ENCODE measurements around the gene TMEM126A. TPM values are rescaled to one million over a fixed set of nuclear protein-coding genes. Genes with fewer than 3 reads are reported as not detected.

Gene TMEM126A
- total RNA-seq, 1 donor from 2014 or later: 47.7 TPM

DNA sequence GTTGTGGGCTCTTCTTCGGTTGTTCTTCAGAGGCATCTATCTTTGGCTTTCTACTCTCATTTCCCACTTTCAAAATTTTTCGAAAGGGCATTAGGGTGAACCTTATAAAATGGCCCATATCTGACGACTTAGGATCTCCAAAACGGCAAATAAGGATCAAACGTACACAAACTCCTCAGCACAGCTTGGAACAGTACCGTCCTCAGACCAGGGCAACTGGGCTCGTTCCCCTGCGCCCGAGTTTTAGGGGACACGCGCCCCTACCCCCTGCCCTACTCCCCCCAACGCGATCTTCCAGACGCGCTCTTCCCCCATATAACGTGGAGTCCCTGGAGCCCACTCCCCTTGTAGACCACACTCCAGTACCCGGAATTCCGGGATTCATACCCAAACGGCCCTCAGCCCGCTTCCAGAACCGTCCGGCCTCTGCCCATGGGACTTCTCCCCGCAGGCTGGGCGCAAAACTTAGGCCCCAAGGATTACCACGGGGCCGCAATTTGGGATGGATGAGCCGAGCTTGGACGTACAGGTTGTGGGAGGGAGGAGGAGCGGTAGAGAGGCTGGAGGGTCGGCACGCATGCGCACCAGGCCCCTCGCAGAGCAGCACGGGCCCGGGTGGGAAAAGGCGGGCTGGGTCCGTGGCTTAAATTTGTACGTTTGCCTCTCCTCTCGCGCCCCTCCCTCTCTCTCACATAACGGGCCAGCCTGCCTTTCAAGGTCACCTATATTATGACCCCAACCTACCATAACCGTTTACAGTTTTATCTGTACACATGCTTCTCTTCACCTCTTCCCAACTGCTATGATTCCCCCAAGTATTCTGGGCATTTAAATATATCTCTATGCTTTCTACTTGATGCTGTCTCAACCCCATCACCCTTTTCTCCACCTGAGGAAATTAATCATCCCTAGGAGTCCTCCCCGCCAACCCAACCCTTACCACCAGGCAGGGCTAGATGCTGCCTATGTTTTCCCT lies 34.9 kb downstream of the TMEM126A start:
- peaks cover 16% of the 10 kb centered on the region for H3K4me1 Mint-ChIP-seq (ENCODE audit: low read depth)
- H3K27me3 Mint-ChIP-seq (ENCODE audit: insufficient read depth): peaks cover 4% of the 10 kb centered on the region
- H3K4me3 Mint-ChIP-seq: peak overlapping the region; percentile 83
- peak; percentile 35 for DNase-seq (ENCODE audit: low spot score)
- peaks cover 5% of the 10 kb centered on the region for H3K36me3 Mint-ChIP-seq (ENCODE audit: low read depth)
- H3K9me3 Mint-ChIP-seq: no peaks in the 10 kb centered on the region
- intact Hi-C loops (cut with micrococcal nuclease): loop anchor here (1.0 kb wide), 1 partner anchor 17 kb away; the partner anchor contains the start of gene CREBZF
- H3K27ac Mint-ChIP-seq: peak overlapping the region; percentile 78

GRCh38 chr11:85685125-85685819 lies 37.5 kb downstream of the TMEM126A start:
- intact Hi-C loops (cut with micrococcal nuclease): no loop called here
- Mint-ChIP-seq H3K36me3 (ENCODE audit: low read depth) (peaks cover 11% of the 10 kb centered on the region), H3K4me3 (no peak overlapping the region), H3K27me3 (ENCODE audit: insufficient read depth) (peaks cover 1% of the 10 kb centered on the region), H3K27ac (peak overlapping the region; percentile 18), H3K9me3 (no peaks in the 10 kb centered on the region), H3K4me1 (ENCODE audit: low read depth) (peaks cover 19% of the 10 kb centered on the region)
- no peak for DNase-seq (ENCODE audit: low spot score)

DNA sequence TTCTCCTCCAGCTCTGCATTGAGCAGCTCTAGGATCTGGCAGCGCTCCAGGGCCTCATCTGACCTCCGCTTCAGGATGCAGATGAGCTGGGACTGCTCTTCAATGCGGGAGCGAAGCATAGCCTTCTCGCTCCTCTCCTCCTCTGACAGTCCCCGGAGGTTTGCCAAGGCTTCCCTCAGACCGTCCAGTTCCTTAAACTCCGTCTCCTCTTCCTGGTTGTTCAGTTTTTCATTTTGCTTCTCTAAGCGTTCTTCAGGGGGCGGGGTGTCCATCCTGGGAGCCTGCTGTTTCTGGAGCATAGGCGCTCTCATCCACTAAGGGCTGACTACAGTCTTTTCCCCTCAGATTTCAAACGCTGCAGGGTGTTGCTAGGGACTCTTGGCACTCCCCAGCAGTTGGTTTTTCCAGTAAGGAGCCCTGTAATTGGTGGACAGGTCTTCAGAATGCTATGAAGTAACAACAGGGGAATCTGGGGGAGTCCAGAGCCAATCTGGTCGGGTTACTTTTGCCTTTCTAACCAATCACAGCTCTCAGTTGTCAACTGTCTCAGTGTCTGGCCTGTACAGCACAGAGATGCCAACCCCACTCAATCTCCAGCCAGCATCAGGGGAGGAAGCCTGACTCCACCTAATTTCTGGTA lies 38.2 kb downstream of the TMEM126A start, which contains the start of gene CCDC89:
CCDC89 (minus strand) TSS at position 376 of the 640 bp plus-strand sequence; CDS start at position 311, 65 bp downstream.
- peaks cover 17% of the 10 kb centered on the region for H3K36me3 Mint-ChIP-seq (ENCODE audit: low read depth)
- H3K27ac Mint-ChIP-seq: peak within 1 kb of the TSS; percentile 18
- intact Hi-C loops (cut with micrococcal nuclease): no loop called here

GRCh38 chr11:85694385-85694980 lies 46.7 kb downstream of the TMEM126A start:
- Mint-ChIP-seq H3K27me3 (ENCODE audit: insufficient read depth) (peaks cover 4% of the 10 kb centered on the region), H3K27ac (no peak overlapping the region), H3K4me1 (ENCODE audit: low read depth) (peaks cover 51% of the 10 kb centered on the region), H3K36me3 (ENCODE audit: low read depth) (peaks cover 59% of the 10 kb centered on the region), H3K4me3 (no peak overlapping the region), H3K9me3 (no peaks in the 10 kb centered on the region)
- DNase-seq (ENCODE audit: low spot score): no peak
- intact Hi-C loops (cut with micrococcal nuclease): loop anchor here (1.0 kb wide), 3 partner anchors 58 to 160 kb away; no protein-coding TSS in a partner anchor

More for the DNA sequence above, 38.2 kb downstream of the TMEM126A start, which contains the start of gene CCDC89:
- Mint-ChIP-seq H3K4me3 (no peak within 1 kb of the TSS), H3K4me1 (ENCODE audit: low read depth) (peaks cover 26% of the 10 kb centered on the region), H3K27me3 (ENCODE audit: insufficient read depth) (peaks cover 4% of the 10 kb centered on the region), H3K9me3 (no peaks in the 10 kb centered on the region)
- no peak for DNase-seq (ENCODE audit: low spot score)

GRCh38 chr11:85695546-85695945 lies 47.8 kb downstream of the TMEM126A start:
- Mint-ChIP-seq H3K4me1 (ENCODE audit: low read depth) (peaks cover 56% of the 10 kb centered on the region), H3K36me3 (ENCODE audit: low read depth) (peaks cover 54% of the 10 kb centered on the region), H3K9me3 (no peaks in the 10 kb centered on the region), H3K27ac (no peak overlapping the region), H3K4me3 (no peak overlapping the region), H3K27me3 (ENCODE audit: insufficient read depth) (no peaks in the 10 kb centered on the region)
- DNase-seq (ENCODE audit: low spot score): no peak
- intact Hi-C loops (cut with micrococcal nuclease): loop anchor here (5.0 kb wide), 1 partner anchor 252 kb away; no protein-coding TSS in a partner anchor

DNA sequence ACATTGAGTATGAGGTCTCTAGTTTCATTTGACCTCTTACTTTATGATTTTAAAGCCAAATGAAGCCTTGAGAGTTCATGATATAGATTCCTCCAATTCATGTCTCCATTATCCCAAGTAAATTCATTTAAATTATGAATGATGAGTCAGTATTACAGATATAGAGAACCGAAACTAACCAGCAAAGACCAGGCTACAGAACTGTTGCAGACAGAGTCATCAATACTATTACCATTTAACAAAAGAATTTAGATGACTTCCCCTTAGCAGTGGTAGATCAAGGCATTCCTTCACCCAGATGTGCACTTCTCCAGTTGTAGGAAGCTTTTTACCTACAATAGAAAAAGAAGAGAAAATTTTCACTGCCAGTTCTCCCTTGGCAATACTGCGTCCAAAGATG lies 50.0 kb downstream of the TMEM126A start:
- Mint-ChIP-seq H3K27ac (no peak overlapping the region), H3K9me3 (peaks cover 2% of the 10 kb centered on the region), H3K4me1 (ENCODE audit: low read depth) (peaks cover 55% of the 10 kb centered on the region), H3K27me3 (ENCODE audit: insufficient read depth) (no peaks in the 10 kb centered on the region), H3K36me3 (ENCODE audit: low read depth) (peaks cover 48% of the 10 kb centered on the region), H3K4me3 (no peak overlapping the region)
- DNase-seq (ENCODE audit: low spot score): no peak
- intact Hi-C loops (cut with micrococcal nuclease): loop anchor here (5.0 kb wide), 1 partner anchor 250 kb away; no protein-coding TSS in a partner anchor

GRCh38 chr11:85698195-85698594 lies 50.4 kb downstream of the TMEM126A start:
- intact Hi-C loops (cut with micrococcal nuclease): loop anchor here (5.0 kb wide), 1 partner anchor 249 kb away; no protein-coding TSS in a partner anchor

GRCh38 chr11:85699957-85700741 lies 52.4 kb downstream of the TMEM126A start:
- peak overlapping the region; percentile 45 for H3K4me3 Mint-ChIP-seq
- intact Hi-C loops (cut with micrococcal nuclease): loop anchor here (1.0 to 5.0 kb wide), 5 partner anchors 52 to 247 kb away; partner anchors contain the start of gene TMEM126B

More at GRCh38 chr11:85698195-85698594, 50.4 kb downstream of the TMEM126A start:
- DNase-seq (ENCODE audit: low spot score): no peak
- Mint-ChIP-seq H3K4me1 (ENCODE audit: low read depth) (peaks cover 55% of the 10 kb centered on the region), H3K36me3 (ENCODE audit: low read depth) (peaks cover 48% of the 10 kb centered on the region), H3K4me3 (no peak overlapping the region), H3K9me3 (peaks cover 5% of the 10 kb centered on the region), H3K27ac (no peak overlapping the region), H3K27me3 (ENCODE audit: insufficient read depth) (no peaks in the 10 kb centered on the region)

GRCh38 chr11:85704967-85705366 lies 57.2 kb downstream of the TMEM126A start:
- Mint-ChIP-seq H3K4me3 (no peak overlapping the region), H3K36me3 (ENCODE audit: low read depth) (peaks cover 43% of the 10 kb centered on the region), H3K4me1 (ENCODE audit: low read depth) (peaks cover 14% of the 10 kb centered on the region), H3K27me3 (ENCODE audit: insufficient read depth) (no peaks in the 10 kb centered on the region), H3K27ac (no peak overlapping the region), H3K9me3 (peaks cover 11% of the 10 kb centered on the region)
- no peak for DNase-seq (ENCODE audit: low spot score)
- intact Hi-C loops (cut with micrococcal nuclease): loop anchor here (5.0 kb wide), 1 partner anchor 62 kb away; no protein-coding TSS in a partner anchor

More at GRCh38 chr11:85699957-85700741, 52.4 kb downstream of the TMEM126A start:
- Mint-ChIP-seq H3K27ac (peak overlapping the region; percentile 78), H3K36me3 (ENCODE audit: low read depth) (peaks cover 48% of the 10 kb centered on the region), H3K27me3 (ENCODE audit: insufficient read depth) (no peaks in the 10 kb centered on the region), H3K9me3 (peaks cover 11% of the 10 kb centered on the region), H3K4me1 (ENCODE audit: low read depth) (peaks cover 49% of the 10 kb centered on the region)
- no peak for DNase-seq (ENCODE audit: low spot score)

DNA sequence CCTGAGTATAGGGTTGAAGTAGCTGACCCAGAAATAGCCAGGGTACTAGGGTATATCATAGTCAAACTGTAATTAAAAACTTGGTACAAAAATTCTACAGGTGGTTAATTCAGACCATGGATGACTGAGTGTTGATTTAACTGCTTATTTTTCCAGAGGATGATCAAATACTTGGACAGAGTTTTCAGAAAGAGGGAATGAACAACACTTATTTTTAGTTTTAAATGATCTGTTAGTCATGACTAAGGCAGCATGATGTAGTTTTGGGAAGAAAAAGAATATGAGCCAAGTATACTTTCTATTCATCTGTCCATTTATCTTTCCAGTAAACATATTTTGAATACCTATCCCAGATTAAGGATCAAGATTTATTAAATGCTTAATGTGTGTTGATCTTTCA lies 58.0 kb downstream of the TMEM126A start:
- H3K36me3 Mint-ChIP-seq (ENCODE audit: low read depth): peaks cover 44% of the 10 kb centered on the region
- peaks cover 11% of the 10 kb centered on the region for H3K9me3 Mint-ChIP-seq
- intact Hi-C loops (cut with micrococcal nuclease): no loop called here
- no peak for DNase-seq (ENCODE audit: low spot score)
- no peak overlapping the region for H3K27ac Mint-ChIP-seq
- no peak overlapping the region for H3K4me3 Mint-ChIP-seq
- H3K4me1 Mint-ChIP-seq (ENCODE audit: low read depth): peaks cover 6% of the 10 kb centered on the region
- no peaks in the 10 kb centered on the region for H3K27me3 Mint-ChIP-seq (ENCODE audit: insufficient read depth)

Measured in activated T-helper 1 cell treated with anti-CD3 and anti-CD28 coated beads, Interleukin-12 subunit alpha, Interleukin-12 subunit beta, Interleukin-2, Interleukin-4 antibody, amounts not matched to agents 30 ng/mL and 10 ng/mL and 1 ng/mL, durations not matched to agents 14 hours and 24 hours and 36 hours (primary cell).